ENCODE results near the gene PRAMEF5. TPM values are rescaled to one million over a fixed set of nuclear protein-coding genes. Genes with fewer than 3 reads are reported as not detected.
"Not testable (repeated sequence)": the region's sequence is repeated elsewhere in the genome, so short reads cannot be mapped to it uniquely, and the experiment has no call there.

The PRAMEF5 gene
- total RNA-seq (2011; cell fraction: chromatin; rRNA removed; ENCODE audit: low replicate concordance): not detected in 2 replicates
- total RNA-seq (2011; cell fraction: nucleolus; rRNA removed): not detected in 2 replicates
- not detected in 2 replicates for total RNA-seq (2011; cell fraction: nucleoplasm; rRNA removed)
- total RNA-seq (2014; rRNA removed) (not detected in 2 replicates), total RNA-seq (2014; rRNA removed; fragmentation: Illumina TruSeq; extraction: Trizol) (not detected in 2 replicates), total RNA-seq (2015; rRNA removed; fragmentation: Illumina TruSeq; extraction: Trizol) (not detected in 2 replicates), total RNA-seq (2021) (not detected in 2 replicates), polyA plus RNA-seq (2011; rRNA removed) (not detected in 2 replicates), polyA plus RNA-seq (2014; fragmentation: Illumina TruSeq; extraction: Trizol) (not detected in 2 replicates), polyA plus RNA-seq (2014; fragmentation: Nextera tagmentation; extraction: Ambion mirVana) (not detected), polyA plus RNA-seq (2014; rRNA removed) (not detected in 2 replicates), polyA minus RNA-seq (2011; rRNA and poly(A)+ RNA removed) (not detected in 2 replicates), Bru-seq, nascent RNA (not detected), BruChase-seq, experiment 1, labeled RNA remaining after a 2-hour chase (not detected), BruChase-seq, experiment 2, labeled RNA remaining after a 6-hour chase (not detected)
- not detected in 2 replicates for polyA plus RNA-seq (2011; cell fraction: cytosol; rRNA removed)
- polyA plus RNA-seq (2011; cell fraction: nucleus; rRNA removed): not detected in 2 replicates
- polyA plus RNA-seq (2012): not detected in 2 replicates
- not detected in 2 replicates for polyA minus RNA-seq (2011; cell fraction: cytosol; rRNA and poly(A)+ RNA removed)
- not detected in 2 replicates for polyA minus RNA-seq (2011; cell fraction: nucleus; rRNA and poly(A)+ RNA removed)
- long read RNA-seq, experiment 1: 0 reads
- long read RNA-seq, experiment 2: 0 reads
- long read RNA-seq, experiment 3: 0 reads

DNA sequence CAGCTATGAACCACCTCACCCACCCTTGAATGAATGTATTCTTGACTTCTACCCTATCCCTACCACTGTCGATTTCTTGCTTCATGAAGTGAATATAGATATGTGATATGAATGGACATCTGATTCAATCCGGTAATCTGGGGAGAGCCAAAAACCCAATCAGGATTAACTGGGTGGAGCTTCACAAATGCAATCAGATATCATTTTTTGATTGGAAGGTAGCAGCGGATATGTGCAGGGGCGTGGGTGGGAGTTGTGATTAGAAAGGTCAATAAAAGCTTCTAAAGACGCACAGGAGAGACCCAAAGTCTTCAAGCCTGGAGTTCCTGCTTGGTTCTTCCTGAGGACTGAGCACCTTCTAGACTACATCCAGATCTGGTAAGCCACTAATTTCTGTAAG lies at the start of gene PRAMEF5:
PRAMEF5 (plus strand) TSS at position 301 of the 400 bp plus-strand sequence. CDS start 5,071 bp downstream, outside the sequence.
- in situ Hi-C loops (cut with MboI): not testable (repeated sequence)
- WGBS (ENCODE audit: insufficient coverage, low coverage, missing lambda C conversion rate): no CpG with 5 or more reads among the region's 5 CpGs

DNA sequence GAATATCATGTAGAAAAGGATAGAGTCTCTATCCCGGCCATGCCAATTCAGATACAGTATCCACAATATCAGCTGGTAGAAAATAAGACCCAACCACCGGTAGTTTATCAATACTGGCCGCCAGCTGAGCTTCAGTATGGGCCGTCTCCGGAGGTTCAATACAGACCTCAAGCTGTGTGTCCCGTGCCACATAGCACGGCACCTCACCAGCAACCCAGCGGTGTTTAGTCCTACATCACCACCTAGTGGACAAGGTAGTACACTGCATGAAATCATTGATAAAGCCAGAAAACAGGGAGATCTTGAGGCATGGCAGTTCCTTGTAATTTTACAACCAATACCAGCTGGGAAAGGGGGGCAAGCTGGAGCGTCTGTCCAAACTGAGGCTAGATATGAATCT lies 45.3 kb upstream of the PRAMEF5 start:
- H3K9me1 ChIP-seq (ENCODE audit: control insufficient read depth, insufficient read depth, low read length); H3K9ac ChIP-seq (ENCODE audit: insufficient read depth in 1 of 2, low read depth in 2 of 2, low read length in 2 of 2); H3K4me2 ChIP-seq (ENCODE audit: insufficient read depth, low read length); H3K4me3 ChIP-seq; H3K27ac ChIP-seq (ENCODE audit: extremely low read depth, low read depth, low read length); DNase-seq (ENCODE audit: extremely low read depth in 1 of 4, low spot score in 3 of 4); in situ Hi-C loops (cut with MboI); H3K36me3 ChIP-seq (ENCODE audit: control insufficient read depth, insufficient read depth, low read length); H2AFZ ChIP-seq (ENCODE audit: low read depth, low read length); FAIRE-seq; intact Hi-C loops (cut with micrococcal nuclease); H4K20me1 ChIP-seq (replicated peaks; ENCODE audit: control insufficient read depth, insufficient read depth, low read length); H3K4me1 ChIP-seq (replicated peaks in 1 of 2; ENCODE audit: control insufficient read depth in 2 of 2, insufficient read depth in 2 of 2, low read length in 2 of 2); H3K79me2 ChIP-seq (ENCODE audit: control insufficient read depth, insufficient read depth, low read length); POLR2A ChIA-PET; H3K9me3 ChIP-seq (replicated peaks; ENCODE audit: control insufficient read depth, insufficient read depth, low read depth, low read length); BruUV-seq (replicated peaks); CTCF ChIA-PET (ENCODE audit: low intra/inter-chr PET ratio); H3K27me3 ChIP-seq (ENCODE audit: control insufficient read depth in 2 of 2, insufficient read depth in 2 of 2, low read length in 2 of 2): not testable (repeated sequence)
- peak; percentile 57; the same call in 1 of the 3 replicates for ATAC-seq
- WGBS (ENCODE audit: insufficient coverage, low coverage, missing lambda C conversion rate): no CpG with 5 or more reads among the region's 9 CpGs

More for the DNA sequence above, at the start of gene PRAMEF5:
- H3K27ac ChIP-seq (ENCODE audit: extremely low read depth, low read depth, low read length); CTCF ChIA-PET (ENCODE audit: low intra/inter-chr PET ratio); H3K27me3 ChIP-seq (ENCODE audit: control insufficient read depth in 2 of 2, insufficient read depth in 2 of 2, low read length in 2 of 2); H4K20me1 ChIP-seq (replicated peaks; ENCODE audit: control insufficient read depth, insufficient read depth, low read length); ATAC-seq; H3K36me3 ChIP-seq (ENCODE audit: control insufficient read depth, insufficient read depth, low read length); POLR2A ChIA-PET; H3K9me1 ChIP-seq (ENCODE audit: control insufficient read depth, insufficient read depth, low read length); FAIRE-seq; H3K4me2 ChIP-seq (ENCODE audit: insufficient read depth, low read length); BruUV-seq (replicated peaks); H3K79me2 ChIP-seq (ENCODE audit: control insufficient read depth, insufficient read depth, low read length); DNase-seq (ENCODE audit: extremely low read depth in 1 of 4, low spot score in 3 of 4); H3K9ac ChIP-seq (ENCODE audit: insufficient read depth in 1 of 2, low read depth in 2 of 2, low read length in 2 of 2); H3K9me3 ChIP-seq (replicated peaks; ENCODE audit: control insufficient read depth, insufficient read depth, low read depth, low read length); intact Hi-C loops (cut with micrococcal nuclease); H3K4me1 ChIP-seq (replicated peaks in 1 of 2; ENCODE audit: control insufficient read depth in 2 of 2, insufficient read depth in 2 of 2, low read length in 2 of 2); H3K4me3 ChIP-seq; H2AFZ ChIP-seq (ENCODE audit: low read depth, low read length): not testable (repeated sequence)

DNA sequence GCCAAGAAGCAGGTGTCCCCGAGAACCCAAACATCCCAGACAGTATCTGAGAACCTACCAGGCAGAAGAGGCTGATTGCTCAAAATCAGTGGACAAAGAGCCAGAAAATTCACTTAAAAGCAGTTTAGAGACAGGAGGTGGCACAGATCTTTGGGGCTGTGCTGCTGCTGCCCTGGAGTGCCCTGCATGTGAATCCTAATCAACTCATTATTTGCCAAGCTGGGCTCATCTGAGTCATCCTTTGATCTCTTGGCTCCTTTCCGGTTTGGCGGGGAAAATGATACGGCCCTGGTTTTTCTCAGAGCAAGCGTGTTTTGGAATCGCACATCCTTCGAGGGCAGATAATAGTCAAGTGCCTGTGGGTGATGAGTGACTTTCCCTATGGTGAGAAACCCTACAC lies 37.4 kb upstream of the PRAMEF5 start:
- H3K79me2 ChIP-seq (ENCODE audit: control insufficient read depth, insufficient read depth, low read length); H3K9ac ChIP-seq (ENCODE audit: insufficient read depth in 1 of 2, low read depth in 2 of 2, low read length in 2 of 2); BruUV-seq (replicated peaks); ATAC-seq; in situ Hi-C loops (cut with MboI); H3K27ac ChIP-seq (ENCODE audit: extremely low read depth, low read depth, low read length); H3K27me3 ChIP-seq (ENCODE audit: control insufficient read depth in 2 of 2, insufficient read depth in 2 of 2, low read length in 2 of 2); H3K4me2 ChIP-seq (ENCODE audit: insufficient read depth, low read length); H4K20me1 ChIP-seq (replicated peaks; ENCODE audit: control insufficient read depth, insufficient read depth, low read length); CTCF ChIA-PET (ENCODE audit: low intra/inter-chr PET ratio); H3K9me3 ChIP-seq (replicated peaks; ENCODE audit: control insufficient read depth, insufficient read depth, low read depth, low read length); intact Hi-C loops (cut with micrococcal nuclease); FAIRE-seq; POLR2A ChIA-PET; H2AFZ ChIP-seq (ENCODE audit: low read depth, low read length); H3K4me1 ChIP-seq (replicated peaks in 1 of 2; ENCODE audit: control insufficient read depth in 2 of 2, insufficient read depth in 2 of 2, low read length in 2 of 2); H3K9me1 ChIP-seq (ENCODE audit: control insufficient read depth, insufficient read depth, low read length); DNase-seq (ENCODE audit: extremely low read depth in 1 of 4, low spot score in 3 of 4); H3K4me3 ChIP-seq; H3K36me3 ChIP-seq (ENCODE audit: control insufficient read depth, insufficient read depth, low read length): not testable (repeated sequence)
- no CpG with 5 or more reads among the region's 7 CpGs for WGBS (ENCODE audit: insufficient coverage, low coverage, missing lambda C conversion rate)

Measured in K562 (cell line).